IMR-90 (cell line): ENCODE measurements around the gene AIFM2. TPM values are rescaled to one million over a fixed set of nuclear protein-coding genes. Genes with fewer than 3 reads are reported as not detected.

Experiments used
- ATAC-seq: fragments of 200-7000 bp; cut with Tn5 transposase; 2 replicates; pipeline ENCODE4 v1.9.1; 2020; ENCODE audit warnings: low read depth, mild to moderate bottlenecking, moderate library complexity
- BruUV-seq: library from RNA; stranded (reverse); fragments of 400-500 nt; replicated peaks from 2 replicates; lab custom pipeline; 2021; lab: Mats Ljungman, UMichigan
- CTCF ChIA-PET: fragments of 300-600 bp; formaldehyde crosslinking; extraction: SDS; loops from one replicate; lab custom pipeline; 2021; ENCODE audit warnings: antibody characterized with exemption; lab: Yijun Ruan, JAX
- POLR2A ChIA-PET: fragments of 300-600 bp; sonication (Branson Sonifier 250); formaldehyde crosslinking; loops from one replicate; lab custom pipeline; 2022; ENCODE audit warnings: antibody characterized with exemption; ENCODE audit not compliant: unreplicated experiment; lab: Charles Lee
- DNase-seq: peaks from one replicate; pipeline ENCODE4 v3.0.0; 2013
- H2AFZ ChIP-seq: replicated peaks from 2 replicates; pipeline ENCODE3; 2013; ENCODE audit warnings: low read length, mild to moderate bottlenecking; ENCODE audit not compliant: poor library complexity
- H2AK5ac ChIP-seq: 2 replicates; pipeline ENCODE4 v1.6.1; 2013; ENCODE audit warnings: low read depth, low read length, inconsistent platforms
- H2AK9ac ChIP-seq: replicated peaks from 2 replicates; pipeline ENCODE3; 2013; ENCODE audit warnings: mild to moderate bottlenecking, low read depth, low read length, moderate library complexity; ENCODE audit not compliant: poor library complexity
- H2BK120ac ChIP-seq: 2 replicates; pipeline ENCODE4 v1.6.1; 2013; ENCODE audit warnings: low read depth, low read length, inconsistent platforms
- H2BK15ac ChIP-seq: 3 replicates; pipeline ENCODE4 v1.6.1; 2013; ENCODE audit warnings: low read depth, low read length, inconsistent platforms
- H2BK20ac ChIP-seq: 2 replicates; pipeline ENCODE4 v1.6.1; 2013; ENCODE audit warnings: low read depth, mild to moderate bottlenecking, inconsistent platforms, low read length, moderate library complexity
- H2BK5ac ChIP-seq: 2 replicates; pipeline ENCODE4 v1.6.1; 2013; ENCODE audit warnings: mild to moderate bottlenecking, low read depth, low read length, inconsistent platforms; ENCODE audit not compliant: poor library complexity, severe bottlenecking
- H3K14ac ChIP-seq: replicated peaks from 2 replicates; pipeline ENCODE4 v1.6.1; 2013; ENCODE audit warnings: low read depth, low read length, inconsistent platforms
- H3K18ac ChIP-seq: 2 replicates; pipeline ENCODE4 v1.6.1; 2013; ENCODE audit warnings: low read depth, low read length, control low read depth
- H3K23ac ChIP-seq: 2 replicates; pipeline ENCODE4 v1.6.1; 2013; ENCODE audit warnings: low read depth, low read length, inconsistent platforms
- H3K27ac ChIP-seq: 2 replicates; pipeline ENCODE4 v1.5.1; 2013; ENCODE audit warnings: mild to moderate bottlenecking, control low read depth, low read length; ENCODE audit not compliant: insufficient read depth
- H3K27me3 ChIP-seq: 2 replicates; pipeline ENCODE4 v1.6.1; 2013; ENCODE audit warnings: low read length; ENCODE audit not compliant: control insufficient read depth, insufficient read depth
- H3K36me3 ChIP-seq: 2 replicates; pipeline ENCODE4 v1.6.1; 2013; ENCODE audit warnings: low read length, mixed read lengths; ENCODE audit not compliant: control insufficient read depth, insufficient read depth
- H3K4ac ChIP-seq: 2 replicates; pipeline ENCODE4 v1.6.1; 2013; ENCODE audit warnings: low read depth, low read length, inconsistent platforms
- H3K4me1 ChIP-seq: 2 replicates; pipeline ENCODE4 v1.6.1; 2013; ENCODE audit warnings: low read length, mixed read lengths; ENCODE audit not compliant: control insufficient read depth, insufficient read depth
- H3K4me2 ChIP-seq: 2 replicates; pipeline ENCODE4 v1.6.1; 2013; ENCODE audit warnings: low read depth, mild to moderate bottlenecking, control low read depth, low read length, moderate library complexity
- H3K4me3 ChIP-seq: 2 replicates; pipeline ENCODE4 v1.5.1; 2013; ENCODE audit warnings: low read depth, mild to moderate bottlenecking, control low read depth, low read length, moderate library complexity; ENCODE audit not compliant: insufficient read depth
- H3K56ac ChIP-seq: 2 replicates; pipeline ENCODE4 v1.6.1; 2013; ENCODE audit warnings: low read length, inconsistent platforms; ENCODE audit not compliant: insufficient read depth; ENCODE audit errors: extremely low read depth
- H3K79me1 ChIP-seq, 2 experiments: 2 replicates each; pipeline ENCODE4 v1.6.1; 2013; ENCODE audit warnings: low read length in 2 of 2, inconsistent platforms in 1 of 2, low read depth in 1 of 2
- H3K9ac ChIP-seq: 2 replicates; pipeline ENCODE4 v1.6.1; 2013; ENCODE audit warnings: low read depth, low read length, control low read depth
- H3K9me1 ChIP-seq: 2 replicates; pipeline ENCODE4 v1.6.1; 2013; ENCODE audit warnings: low read length, inconsistent platforms; ENCODE audit not compliant: insufficient read depth
- H3K9me3 ChIP-seq: 2 replicates; pipeline ENCODE4 v1.6.1; 2013; ENCODE audit warnings: low read length; ENCODE audit not compliant: control insufficient read depth, insufficient read depth
- H4K20me1 ChIP-seq: 2 replicates; pipeline ENCODE4 v1.6.1; 2013; ENCODE audit warnings: low read length, inconsistent platforms; ENCODE audit not compliant: insufficient read depth
- H4K5ac ChIP-seq: 2 replicates; pipeline ENCODE4 v1.6.1; 2013; ENCODE audit warnings: mild to moderate bottlenecking, low read depth, low read length, control low read depth
- H4K8ac ChIP-seq, 2 experiments: 2 replicates each; pipeline ENCODE4 v1.6.1; 2013; ENCODE audit warnings: low read depth in 2 of 2, low read length in 2 of 2, control low read depth in 1 of 2, inconsistent platforms in 1 of 2
- H4K91ac ChIP-seq: 2 replicates; pipeline ENCODE4 v1.6.1; 2013; ENCODE audit warnings: low read depth, low read length, inconsistent platforms; ENCODE audit not compliant: insufficient read depth
- BHLHE40 ChIP-seq: fragments of 150-350 bp; IDR thresholded peaks from 2 replicates; pipeline ENCODE4 v1.6.1; 2016; ENCODE audit warnings: mild to moderate bottlenecking, low read depth, low read length
- CEBPB ChIP-seq: IDR thresholded peaks from 2 replicates; pipeline ENCODE4 v1.6.1; 2012; ENCODE audit warnings: low read depth, low read length, improper control_type of control experiment
- CHD1 ChIP-seq: IDR thresholded peaks from 2 replicates; pipeline ENCODE4 v1.6.1; 2012; ENCODE audit warnings: low read depth, low read length, improper control_type of control experiment
- FOS ChIP-seq: fragments of 150-350 bp; IDR thresholded peaks from 2 replicates; pipeline ENCODE4 v1.6.1; 2016; ENCODE audit warnings: low read depth, low read length
- MAFK ChIP-seq: IDR thresholded peaks from 2 replicates; pipeline ENCODE4 v1.6.1; 2012; ENCODE audit warnings: low read depth, low read length, improper control_type of control experiment
- MAZ ChIP-seq: IDR thresholded peaks from 2 replicates; pipeline ENCODE4 v1.6.1; 2012; ENCODE audit warnings: low read depth, mild to moderate bottlenecking, low read length, improper control_type of control experiment, moderate library complexity, borderline replicate concordance
- MXI1 ChIP-seq: IDR thresholded peaks from 2 replicates; pipeline ENCODE4 v1.6.1; 2012; ENCODE audit warnings: low read depth, mild to moderate bottlenecking, low read length, moderate library complexity, borderline replicate concordance
- NFE2L2 ChIP-seq: fragments of 150-350 bp; IDR thresholded peaks from 2 replicates; pipeline ENCODE4 v1.6.1; 2016; ENCODE audit warnings: low read depth, mild to moderate bottlenecking, low read length
- POLR2A ChIP-seq: IDR thresholded peaks from 2 replicates; pipeline ENCODE4 v1.6.1; 2012; ENCODE audit warnings: mild to moderate bottlenecking, low read depth, low read length
- RAD21 ChIP-seq: IDR thresholded peaks from 2 replicates; pipeline ENCODE4 v1.6.1; 2012; ENCODE audit warnings: low read length, improper control_type of control experiment
- RCOR1 ChIP-seq: IDR thresholded peaks from 2 replicates; pipeline ENCODE4 v1.6.1; 2012; ENCODE audit warnings: mild to moderate bottlenecking, low read length, improper control_type of control experiment; ENCODE audit not compliant: insufficient replicate concordance
- RFX5 ChIP-seq: IDR thresholded peaks from 2 replicates; pipeline ENCODE4 v1.8.0; 2012; ENCODE audit warnings: low read depth, mild to moderate bottlenecking, low read length, moderate library complexity
- SMC3 ChIP-seq: fragments of 150-350 bp; IDR thresholded peaks from 2 replicates; pipeline ENCODE4 v1.6.1; 2016; ENCODE audit warnings: low read depth, mild to moderate bottlenecking, antibody characterized with exemption, low read length, moderate library complexity
- WGBS, 2 experiments: methylation state at CpG; one replicate each; pipeline versions ENCODE4 v1.1.5 to v1.1.7; 2013; ENCODE audit warnings: missing lambda C conversion rate in 2 of 2; ENCODE audit not compliant: insufficient read length in 1 of 2; ENCODE audit errors: extremely low coverage in 2 of 2; 5-methylcytosine and 5-hydroxymethylcytosine counted together
- dilution Hi-C: fragments of 300-500 bp; cut with HindIII; formaldehyde crosslinking; loops from one replicate; pipeline ENCODE4 v1.14.3; 2018; ENCODE audit warnings: low sequenced_read_pairs; ENCODE audit not compliant: unreplicated experiment
- in situ Hi-C: fragments of 300-500 bp; cut with MboI; formaldehyde crosslinking; loops from 3 replicates; pipeline ENCODE4 v1.14.3; 2019; ENCODE audit warnings: low sequenced_read_pairs, inconsistent platforms, mixed read lengths
- intact Hi-C: fragments of 100-400 bp; cut with micrococcal nuclease; formaldehyde crosslinking; loops from 2 replicates; pipeline ENCODE4 v1.10.0; 2022
- polyA plus RNA-seq, 3 experiments: library from polyadenylated mRNA; depleted of rRNA; stranded (reverse); fragments of >200 nt; gene quantifications; 2 replicates each; pipeline ENCODE4 v1.2.3, GENCODE V29; 2012; ENCODE audit warnings: low replicate concordance in 1 of 3
- total RNA-seq: library from RNA; depleted of rRNA; stranded (reverse); fragments of >200 nt; gene quantifications from 2 replicates; pipeline ENCODE4 v1.2.3, GENCODE V29; 2012
- TF ChIP-seq, protein P1 (sequence below): fragments of 150-350 bp; IDR thresholded peaks from 2 replicates; pipeline ENCODE4 v1.6.1; 2017; ENCODE audit warnings: mild to moderate bottlenecking, antibody characterized with exemption, low read length, low read depth
- TF ChIP-seq, protein P2 (sequence below): conservative IDR thresholded peaks from 2 replicates; pipeline ENCODE4 v1.5.1; 2012; ENCODE audit warnings: mild to moderate bottlenecking, low read depth, low read length, improper control_type of control experiment
- TF ChIP-seq, protein P3 (sequence below): fragments of 150-350 bp; IDR thresholded peaks from 2 replicates; pipeline ENCODE4 v1.6.1; 2016; ENCODE audit warnings: low read depth, mild to moderate bottlenecking, low read length, moderate library complexity, borderline replicate concordance

AIFM2 gene
- total and polyA plus RNA-seq, 2 of the 4 experiments (the other 2 are of a cell fraction) = 2.0 to 4.6 TPM

DNA sequence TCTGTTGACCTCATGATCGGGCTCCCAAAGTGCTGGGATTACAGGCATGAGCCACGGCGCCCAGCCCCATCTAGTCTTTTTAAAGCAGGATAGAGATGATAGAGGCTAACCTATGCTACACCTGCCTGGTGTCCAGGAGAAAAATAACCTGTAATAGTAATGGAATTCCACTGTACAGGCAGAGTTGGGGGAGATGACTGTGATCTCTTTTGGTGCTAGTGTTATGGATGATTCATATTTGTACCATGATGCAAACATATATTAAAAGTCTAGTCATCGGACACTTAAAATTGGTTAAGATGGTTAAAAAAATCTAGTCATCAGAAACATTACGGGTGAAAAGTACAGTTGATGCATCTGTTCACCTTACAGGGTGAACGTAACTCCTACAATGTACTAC is 43.8 kb upstream of the AIFM2 start:
- WGBS, 2 experiments = no CpG with 5 or more reads among the region's 6 CpGs
- Histone ChIP-seq H4K20me1 (no peaks in the 10 kb centered on the region), H3K27ac (no peak overlapping the region), H3K79me1 (no peaks in the 10 kb centered on the region; a peak in 1 of 4 replicates), H2BK5ac (no peak overlapping the region), H3K56ac (no peak overlapping the region), H2BK20ac (no peak overlapping the region), H3K9ac (no peak overlapping the region), H2BK120ac (no peak overlapping the region), H2AK9ac (no peak overlapping the region), H3K23ac (no peak overlapping the region), H3K36me3 (no peaks in the 10 kb centered on the region), H2AK5ac (no peak overlapping the region), H3K4me3 (no peak overlapping the region), H3K14ac (no peak overlapping the region), H3K18ac (no peak overlapping the region), H4K8ac (no peak overlapping the region), H3K4me2 (no peak overlapping the region), H3K27me3 (no peaks in the 10 kb centered on the region), H2BK15ac (no peak overlapping the region), H3K4me1 (peaks cover 6% of the 10 kb centered on the region), H2AFZ (no peak overlapping the region), H4K91ac (no peak overlapping the region), H3K4ac (no peak overlapping the region), H3K9me3 (peaks cover 7% of the 10 kb centered on the region), H3K9me1 (peaks cover 12% of the 10 kb centered on the region), H4K5ac (no peak overlapping the region)
- no TSS peak for BruUV-seq
- no peak for ATAC-seq
- POLR2A ChIA-PET = no interaction called here
- CTCF ChIA-PET = no interaction called here
- dilution Hi-C loops = no loop called here
- intact Hi-C loops = no loop called here
- in situ Hi-C loops = no loop called here
- TF ChIP-seq, protein P1, sequence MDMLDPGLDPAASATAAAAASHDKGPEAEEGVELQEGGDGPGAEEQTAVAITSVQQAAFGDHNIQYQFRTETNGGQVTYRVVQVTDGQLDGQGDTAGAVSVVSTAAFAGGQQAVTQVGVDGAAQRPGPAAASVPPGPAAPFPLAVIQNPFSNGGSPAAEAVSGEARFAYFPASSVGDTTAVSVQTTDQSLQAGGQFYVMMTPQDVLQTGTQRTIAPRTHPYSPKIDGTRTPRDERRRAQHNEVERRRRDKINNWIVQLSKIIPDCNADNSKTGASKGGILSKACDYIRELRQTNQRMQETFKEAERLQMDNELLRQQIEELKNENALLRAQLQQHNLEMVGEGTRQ = no peak
- no peak for TF ChIP-seq CHD1
- TF ChIP-seq RCOR1 = no peak
- TF ChIP-seq MXI1 = no peak
- no peak for TF ChIP-seq BHLHE40
- TF ChIP-seq, protein P2, sequence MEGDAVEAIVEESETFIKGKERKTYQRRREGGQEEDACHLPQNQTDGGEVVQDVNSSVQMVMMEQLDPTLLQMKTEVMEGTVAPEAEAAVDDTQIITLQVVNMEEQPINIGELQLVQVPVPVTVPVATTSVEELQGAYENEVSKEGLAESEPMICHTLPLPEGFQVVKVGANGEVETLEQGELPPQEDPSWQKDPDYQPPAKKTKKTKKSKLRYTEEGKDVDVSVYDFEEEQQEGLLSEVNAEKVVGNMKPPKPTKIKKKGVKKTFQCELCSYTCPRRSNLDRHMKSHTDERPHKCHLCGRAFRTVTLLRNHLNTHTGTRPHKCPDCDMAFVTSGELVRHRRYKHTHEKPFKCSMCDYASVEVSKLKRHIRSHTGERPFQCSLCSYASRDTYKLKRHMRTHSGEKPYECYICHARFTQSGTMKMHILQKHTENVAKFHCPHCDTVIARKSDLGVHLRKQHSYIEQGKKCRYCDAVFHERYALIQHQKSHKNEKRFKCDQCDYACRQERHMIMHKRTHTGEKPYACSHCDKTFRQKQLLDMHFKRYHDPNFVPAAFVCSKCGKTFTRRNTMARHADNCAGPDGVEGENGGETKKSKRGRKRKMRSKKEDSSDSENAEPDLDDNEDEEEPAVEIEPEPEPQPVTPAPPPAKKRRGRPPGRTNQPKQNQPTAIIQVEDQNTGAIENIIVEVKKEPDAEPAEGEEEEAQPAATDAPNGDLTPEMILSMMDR = no peak
- TF ChIP-seq FOS = no peak
- TF ChIP-seq POLR2A = no peak
- TF ChIP-seq RAD21 = no peak
- TF ChIP-seq MAZ = no peak
- TF ChIP-seq RFX5 = no peak
- TF ChIP-seq, protein P3, sequence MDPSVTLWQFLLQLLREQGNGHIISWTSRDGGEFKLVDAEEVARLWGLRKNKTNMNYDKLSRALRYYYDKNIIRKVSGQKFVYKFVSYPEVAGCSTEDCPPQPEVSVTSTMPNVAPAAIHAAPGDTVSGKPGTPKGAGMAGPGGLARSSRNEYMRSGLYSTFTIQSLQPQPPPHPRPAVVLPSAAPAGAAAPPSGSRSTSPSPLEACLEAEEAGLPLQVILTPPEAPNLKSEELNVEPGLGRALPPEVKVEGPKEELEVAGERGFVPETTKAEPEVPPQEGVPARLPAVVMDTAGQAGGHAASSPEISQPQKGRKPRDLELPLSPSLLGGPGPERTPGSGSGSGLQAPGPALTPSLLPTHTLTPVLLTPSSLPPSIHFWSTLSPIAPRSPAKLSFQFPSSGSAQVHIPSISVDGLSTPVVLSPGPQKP = no peak
- no peak for TF ChIP-seq MAFK
- no peak for TF ChIP-seq NFE2L2
- no peak for TF ChIP-seq CEBPB
- TF ChIP-seq SMC3 = no peak
- peak; percentile 26 for DNase-seq
